Spleen (tissue), 11 donors: ENCODE measurements around the gene DLG2. TPM values are rescaled to one million over a fixed set of nuclear protein-coding genes. Genes with fewer than 3 reads are reported as not detected.
"Not testable (repeated sequence)": the region's sequence is repeated elsewhere in the genome, so short reads cannot be mapped to it uniquely, and the experiment has no call there.

Source experiments
- DNase-seq: peaks from one replicate; pipeline ENCODE4 v3.0.0-alpha.2; 2020
- H3K27ac ChIP-seq, 8 donors: fragments of 200-600 bp; sonication (generic) in 7 of 8; 1 replicate in 4 of 8; 2 replicates in 4 of 8; pipeline versions ENCODE4 v1.5.0 to v1.8.0; 2016 to 2021; ENCODE audit warnings: inconsistent platforms in 4 of 8, mild to moderate bottlenecking in 4 of 8, moderate library complexity in 1 of 8
- H3K27me3 ChIP-seq, 7 donors: fragments of 200-600 bp; sonication (generic) in 6 of 7; replicated peaks in 1 of 7; 1 replicate in 4 of 7; 2 replicates in 3 of 7; pipeline versions ENCODE4 v1.5.0 to v1.8.0; 2016 to 2021; ENCODE audit warnings: inconsistent platforms in 3 of 7, mild to moderate bottlenecking in 1 of 7
- H3K36me3 ChIP-seq, 6 donors: fragments of 200-600 bp; sonication (generic) in 5 of 6; 1 replicate in 4 of 6; 2 replicates in 2 of 6; pipeline versions ENCODE4 v1.5.0 to v1.8.0; 2016 to 2021; ENCODE audit warnings: inconsistent platforms in 2 of 6
- H3K4me1 ChIP-seq, 6 donors: fragments of 200-600 bp; sonication (generic) in 5 of 6; 1 replicate in 3 of 6; 2 replicates in 3 of 6; pipeline versions ENCODE4 v1.5.0 to v1.8.0; 2016 to 2021; ENCODE audit warnings: inconsistent platforms in 3 of 6
- H3K4me3 ChIP-seq, 8 donors: fragments of 200-600 bp; sonication (generic) in 7 of 8; 1 replicate in 4 of 8; 2 replicates in 4 of 8; pipeline versions ENCODE4 v1.5.0 to v1.8.0; 2016 to 2021; ENCODE audit warnings: inconsistent platforms in 4 of 8, mild to moderate bottlenecking in 4 of 8, moderate library complexity in 2 of 8
- H3K9me3 ChIP-seq, 8 donors: fragments of 200-600 bp; sonication (generic) in 7 of 8; 1 replicate in 4 of 8; 2 replicates in 4 of 8; pipeline versions ENCODE4 v1.5.0 to v1.8.0; 2016 to 2021; ENCODE audit warnings: inconsistent platforms in 4 of 8
- CTCF ChIP-seq, 11 experiments: fragments of 200-600 bp in 7 of 11; fragments of 450-650 bp in 4 of 11; sonication (generic) in 4 of 11; IDR thresholded peaks in 8 of 11; conservative IDR thresholded peaks in 3 of 11; 1 replicate in 7 of 11; 2 replicates in 4 of 11; pipeline versions ENCODE4 v1.4.0 to v1.8.0; 2016 to 2021; ENCODE audit warnings: antibody characterized with exemption in 11 of 11, inconsistent platforms in 4 of 11, mild to moderate bottlenecking in 1 of 11
- POLR2A ChIP-seq, 3 donors: fragments of 450-650 bp; IDR thresholded peaks; one replicate each; pipeline ENCODE4 v1.5.1; 2017; ENCODE audit warnings: antibody characterized with exemption in 3 of 3, mild to moderate bottlenecking in 1 of 3
- POLR2AphosphoS5 ChIP-seq, 3 donors: sonication (generic); formaldehyde crosslinking; IDR thresholded peaks; one replicate each; pipeline ENCODE4 v1.5.1; 2017; ENCODE audit warnings: antibody characterized with exemption in 3 of 3
- WGBS, 5 donors: extraction: QIAGEN DNeasy Blood & Tissue Kit in 3 of 5; methylation state at CpG; one replicate each; pipeline versions ENCODE4 v1.1.5 to v1.1.7; 2013 to 2018; 5-methylcytosine and 5-hydroxymethylcytosine counted together
- intact Hi-C: fragments of 100-400 bp; cut with DNase I; formaldehyde crosslinking; loops from one replicate; pipeline ENCODE4 v1.15.0; 2023; ENCODE audit warnings: low total_unique reads
- polyA plus RNA-seq, 3 donors: library from polyadenylated mRNA; stranded (reverse); fragments of 200-250 nt; gene quantifications; one replicate each; pipeline ENCODE4 v1.2.1, GENCODE V29; 2013
- total RNA-seq, 7 donors: library from RNA; depleted of rRNA in 3 of 7; stranded (reverse); fragments of >200 nt in 3 of 7; fragmentation: NEBNext Ultra II Directional in 4 of 7; extraction: Animal tissue kit (Norgen Biotek cat#: 25700) in 4 of 7; gene quantifications; one replicate each; pipeline versions ENCODE4 v1.1.0 to v1.2.1, GENCODE V29; 2016 to 2021
- donor health status: healthy with polysubstance abuse.
- donor health status: DM: no; HTN: no; CAD: no; lungs with moderate emphysema.
- donor health status: DM: no; HTN: no; CAD: no.
- donor health status: Bipolar disorder and iron deficiency.
- donor health status: healthy.
- donor health status: DM: no; HTN: no; CAD: no.
- donor health status: DM: yes; HTN: yes; CAD: no.

The DLG2 gene
- total and polyA plus RNA-seq, 10 donors = 0.43 to 12.7 (median 7.9) TPM

- H3K9me3 ChIP-seq = no peaks in the 10 kb centered on the region
- 74 to 86% (median 80%) methylated on average over 4 of the region's 4 CpGs for WGBS, 5 donors
- intact Hi-C loops = no loop called here
These were observed 2177.7 kb downstream of the DLG2 start for GRCh38 chr11:83449338-83449913.

GRCh38 chr11:83448686-83449085 is 2178.5 kb downstream of the DLG2 start:
- 85 to 97% (median 90%) methylated on average over 2 of the region's 2 CpGs for WGBS, 5 donors
- Histone ChIP-seq H3K4me1 (no peaks in the 10 kb centered on the region), H3K27ac (no peak overlapping the region), H3K4me3 (no peak overlapping the region), H3K9me3 (no peaks in the 10 kb centered on the region), H3K27me3 (no peaks in the 10 kb centered on the region), H3K36me3 (no peaks in the 10 kb centered on the region)
- DNase-seq = no peak
- no peak for TF ChIP-seq POLR2A (IDR thresholded peaks at IDR 0.05)
- TF ChIP-seq CTCF (IDR thresholded peaks at IDR 0.05 in 8 of 11, conservative IDR thresholded peaks at IDR 0.05 in 3 of 11) = no peak
- no peak for TF ChIP-seq POLR2AphosphoS5 (IDR thresholded peaks at IDR 0.05)
- intact Hi-C loops = no loop called here

More at GRCh38 chr11:83449338-83449913, 2177.7 kb downstream of the DLG2 start:
- Histone ChIP-seq H3K4me3 (no peak overlapping the region), H3K27ac (no peak overlapping the region), H3K4me1 (no peaks in the 10 kb centered on the region), H3K27me3 (no peaks in the 10 kb centered on the region), H3K36me3 (no peaks in the 10 kb centered on the region)
- no peak for DNase-seq
- TF ChIP-seq CTCF (IDR thresholded peaks at IDR 0.05 in 8 of 11, conservative IDR thresholded peaks at IDR 0.05 in 3 of 11) (no peak), POLR2AphosphoS5 (IDR thresholded peaks at IDR 0.05) (no peak), POLR2A (IDR thresholded peaks at IDR 0.05) (no peak)

GRCh38 chr11:83443880-83444279 is 2183.3 kb downstream of the DLG2 start:
- H3K27ac ChIP-seq, intact Hi-C loops, H3K4me3 ChIP-seq, DNase-seq, H3K27me3 ChIP-seq, H3K9me3 ChIP-seq, H3K36me3 ChIP-seq, H3K4me1 ChIP-seq: not testable (repeated sequence)
- 61 to 74% (median 67%) methylated on average over 6 of the region's 6 CpGs for WGBS, 5 donors

GRCh38 chr11:83441601-83442000 is 2185.5 kb downstream of the DLG2 start:
- H3K27ac ChIP-seq = no peak overlapping the region
- H3K4me3 ChIP-seq = no peak overlapping the region
- TF ChIP-seq CTCF (IDR thresholded peaks at IDR 0.05 in 8 of 11, conservative IDR thresholded peaks at IDR 0.05 in 3 of 11) (no peak), POLR2A (IDR thresholded peaks at IDR 0.05) (no peak), POLR2AphosphoS5 (IDR thresholded peaks at IDR 0.05) (no peak)
- no peaks in the 10 kb centered on the region for H3K36me3 ChIP-seq
- no peaks in the 10 kb centered on the region for H3K9me3 ChIP-seq
- 76 to 94% (median 85%) methylated on average over 2 of the region's 2 CpGs for WGBS, 5 donors
- no peak for DNase-seq
- intact Hi-C loops = no loop called here
- no peaks in the 10 kb centered on the region for H3K4me1 ChIP-seq
- no peaks in the 10 kb centered on the region for H3K27me3 ChIP-seq

GRCh38 chr11:83441171-83441570 is 2186.0 kb downstream of the DLG2 start:
- Histone ChIP-seq H3K36me3 (no peaks in the 10 kb centered on the region), H3K4me3 (no peak overlapping the region), H3K9me3 (no peaks in the 10 kb centered on the region), H3K4me1 (no peaks in the 10 kb centered on the region), H3K27me3 (no peaks in the 10 kb centered on the region), H3K27ac (no peak overlapping the region)
- no peak for TF ChIP-seq POLR2A (IDR thresholded peaks at IDR 0.05)
- no peak for TF ChIP-seq CTCF (IDR thresholded peaks at IDR 0.05 in 8 of 11, conservative IDR thresholded peaks at IDR 0.05 in 3 of 11)
- no peak for TF ChIP-seq POLR2AphosphoS5 (IDR thresholded peaks at IDR 0.05)
- intact Hi-C loops = no loop called here
- WGBS, 5 donors = 68 to 79% (median 72%) methylated on average over 4 of the region's 4 CpGs
- DNase-seq = no peak
